Stimulated activated CD8-positive, alpha-beta memory T cell treated with anti-CD3 and anti-CD28 coated beads, Interleukin-4, amount 100 ng/mL, for 24 hours (primary cell): ENCODE results near the gene RPL13.

Source experiments
- DNase-seq: peaks from one replicate; pipeline ENCODE4 v3.0.0-alpha.2; 2020; ENCODE audit warnings: low read depth

Gene RPL13

DNA sequence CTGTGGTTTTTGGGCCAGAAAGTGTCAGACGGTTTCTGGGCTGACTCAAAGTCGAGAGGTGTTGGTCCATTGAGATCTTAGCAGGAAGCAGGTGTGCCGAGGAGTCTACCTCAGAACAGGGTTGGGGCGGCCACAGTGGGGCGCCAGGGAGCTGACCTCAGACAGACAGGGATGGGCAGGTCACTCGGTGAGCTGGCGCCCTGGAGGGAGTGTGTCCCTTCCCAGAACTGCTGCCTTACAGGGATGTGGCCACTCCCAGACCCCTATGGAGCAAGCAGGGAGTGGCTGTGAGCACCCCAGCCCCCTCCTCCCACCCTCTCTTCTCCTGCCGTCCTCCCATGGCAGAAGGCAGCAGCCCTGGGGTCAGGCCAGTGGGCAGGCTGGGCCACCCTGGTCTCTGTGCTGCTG lies 39.0 kb downstream of the RPL13 start:
- no peak for DNase-seq

- no peak for DNase-seq
Observed at GRCh38 chr16:89599902-89600301, 39.4 kb downstream of the RPL13 start.

DNA sequence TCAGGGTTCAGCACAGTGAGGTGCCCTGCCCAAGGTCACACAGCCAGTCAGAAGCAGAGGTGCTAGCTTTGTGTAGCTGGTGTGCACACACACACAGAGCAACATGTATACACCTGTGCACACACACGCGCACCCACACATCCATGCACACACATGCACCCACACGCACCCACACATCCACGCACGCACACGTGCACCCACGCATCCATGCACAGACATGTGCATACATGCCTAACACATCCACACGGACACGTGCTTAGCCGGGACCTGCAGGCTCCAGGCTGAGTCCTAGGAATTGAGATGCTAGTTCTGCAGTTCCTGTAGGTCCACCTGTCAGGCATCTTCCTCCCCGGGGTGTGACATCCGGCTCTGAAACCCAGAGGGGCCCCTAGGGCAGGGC lies 39.9 kb downstream of the RPL13 start:
- DNase-seq, result no peak

DNA sequence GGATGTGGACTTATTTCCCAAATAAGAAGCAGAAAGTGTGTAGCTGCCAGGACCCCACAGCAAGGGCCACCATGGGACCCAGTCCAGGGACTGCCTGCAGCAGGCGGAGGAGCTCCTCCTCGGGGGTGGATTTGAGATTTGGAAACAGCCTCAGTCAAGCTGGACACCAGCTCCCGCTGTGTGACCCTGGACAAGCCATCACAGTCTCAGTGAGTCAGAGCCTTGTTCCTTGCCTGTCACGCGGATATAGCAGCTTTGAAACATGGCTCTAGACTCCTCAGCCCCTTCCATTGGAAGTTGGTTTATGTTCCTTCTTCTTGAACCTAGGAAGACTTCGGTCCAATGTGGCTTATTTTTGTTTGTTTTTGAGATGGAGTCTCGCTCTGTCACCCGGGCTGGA lies 40.5 kb downstream of the RPL13 start:
- DNase-seq, result no peak

- DNase-seq, result no peak
Observed at GRCh38 chr16:89601906-89602272, 41.4 kb downstream of the RPL13 start.

- peak; percentile 58 for DNase-seq
Observed at GRCh38 chr16:89602273-89602951, 41.9 kb downstream of the RPL13 start.

- DNase-seq, result no peak
Observed at GRCh38 chr16:89602952-89603590, 42.6 kb downstream of the RPL13 start.

- no peak for DNase-seq
Observed at GRCh38 chr16:89604764-89605163, 44.3 kb downstream of the RPL13 start.

DNA sequence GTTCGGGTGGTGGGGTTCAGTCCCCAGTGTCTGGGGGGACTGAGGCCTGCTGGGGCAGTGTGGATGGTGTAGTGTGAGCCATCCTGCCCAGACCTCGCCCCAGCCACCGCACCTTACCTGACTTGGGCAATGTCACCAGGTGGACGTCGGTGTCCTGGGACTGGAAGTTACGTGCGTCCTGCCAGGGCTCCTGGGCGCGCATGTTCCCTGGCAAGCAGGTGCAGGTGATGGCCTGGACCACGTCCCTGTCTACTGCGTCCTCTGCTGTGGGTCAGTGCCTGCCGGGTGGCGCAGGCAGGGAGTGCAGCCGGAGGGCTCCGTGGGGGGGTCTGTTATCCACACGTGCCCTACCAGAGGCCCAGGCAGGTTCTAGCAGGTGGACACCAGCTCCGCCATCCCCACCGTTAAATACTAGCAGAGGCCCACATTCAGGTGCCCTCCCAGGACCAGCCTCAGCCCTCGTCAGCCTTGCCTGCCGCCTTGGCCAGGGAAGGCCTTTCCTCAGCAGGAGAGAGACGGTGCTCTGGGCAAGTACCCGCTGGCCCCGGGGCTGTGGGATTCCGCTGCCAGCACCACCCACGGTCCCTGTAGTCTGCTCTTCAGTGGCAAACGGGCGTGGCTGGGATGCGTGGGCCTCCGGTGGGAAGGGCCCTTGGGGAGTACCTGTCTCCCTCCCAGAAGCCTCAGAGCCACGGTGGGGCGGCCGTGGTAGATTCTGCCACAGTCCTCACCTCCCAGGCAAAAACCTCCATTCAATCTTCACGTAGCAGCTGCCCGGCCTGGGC lies 44.9 kb downstream of the RPL13 start:
- no peak for DNase-seq

GRCh38 chr16:89606006-89606405 lies 45.5 kb downstream of the RPL13 start:
- DNase-seq, result no peak

DNA sequence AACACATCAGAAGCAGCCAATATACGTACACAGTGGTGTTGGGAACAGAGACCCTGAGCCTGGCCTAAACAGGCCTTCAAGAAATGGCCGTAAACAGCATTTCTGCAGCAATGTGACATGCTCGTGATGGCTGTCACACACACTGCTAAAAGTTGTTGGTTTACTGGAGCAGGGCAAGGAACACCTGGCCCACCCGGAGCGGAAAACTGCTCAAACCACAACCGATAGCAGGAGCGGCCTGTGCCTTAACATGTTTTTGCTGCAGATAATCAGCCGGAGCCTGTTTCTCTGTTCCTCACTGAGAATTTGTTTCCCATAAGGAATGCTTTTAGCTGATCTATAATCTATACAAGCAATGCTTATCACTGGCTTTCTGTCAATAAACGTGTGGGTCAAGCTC lies 47.0 kb downstream of the RPL13 start:
- DNase-seq, result no peak

DNA sequence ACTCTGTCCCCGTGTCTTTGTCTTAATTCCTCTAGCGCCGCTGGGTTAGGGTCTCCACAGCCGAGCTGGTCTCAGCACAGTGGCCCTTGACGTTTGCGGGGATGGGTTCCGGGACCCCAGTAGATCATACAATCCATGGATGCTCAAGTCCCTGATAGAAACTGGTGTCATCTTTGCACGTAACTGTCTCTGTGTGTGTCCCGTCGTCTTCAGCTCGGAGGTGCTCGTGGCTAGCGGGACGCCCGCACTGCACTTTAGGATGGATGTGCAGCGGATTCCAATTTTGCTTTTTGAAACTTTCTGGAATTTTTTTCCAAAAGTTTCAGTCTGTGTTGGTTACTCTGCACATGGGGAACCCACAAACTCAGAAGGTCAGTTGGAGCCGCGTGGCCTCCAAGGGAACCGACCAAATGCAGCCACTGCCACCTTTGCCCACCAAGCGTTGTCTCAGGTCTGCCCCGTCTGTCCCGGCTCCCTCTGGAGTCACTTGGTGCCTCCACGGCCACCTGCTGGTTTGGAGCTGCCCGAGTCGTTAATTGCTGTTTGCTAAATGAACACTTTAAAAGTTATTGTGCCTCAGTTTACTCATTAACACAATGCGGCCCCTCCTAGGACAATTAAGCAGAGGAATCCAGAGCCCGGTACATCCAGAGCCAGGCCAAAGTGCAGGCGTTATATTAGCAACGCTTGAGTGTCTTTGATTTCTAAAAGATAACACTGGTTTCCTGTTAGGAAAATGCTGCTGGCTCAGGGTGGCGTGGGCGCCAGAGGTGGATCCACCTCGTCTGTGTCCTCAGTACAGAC lies 47.7 kb downstream of the RPL13 start:
- no peak for DNase-seq

DNA sequence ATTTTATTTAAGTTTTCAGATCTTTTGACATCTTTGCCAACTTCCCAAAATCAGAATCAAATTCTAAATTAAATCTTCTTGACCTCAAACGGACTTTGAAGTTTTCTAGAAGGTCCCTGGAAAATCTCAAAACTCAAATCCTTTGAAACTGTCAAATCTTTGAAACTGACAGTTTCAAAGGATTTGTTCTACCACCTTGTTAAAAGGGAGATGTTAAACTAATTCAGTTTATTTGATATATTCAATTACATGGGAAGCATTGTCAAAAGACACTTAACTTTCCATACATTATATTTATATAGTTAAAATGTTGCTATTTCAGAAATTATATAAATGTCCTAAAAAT lies 49.6 kb downstream of the RPL13 start:
- DNase-seq, result no peak

GRCh38 chr16:89612415-89613166 lies 52.1 kb downstream of the RPL13 start:
- no peak for DNase-seq

DNA sequence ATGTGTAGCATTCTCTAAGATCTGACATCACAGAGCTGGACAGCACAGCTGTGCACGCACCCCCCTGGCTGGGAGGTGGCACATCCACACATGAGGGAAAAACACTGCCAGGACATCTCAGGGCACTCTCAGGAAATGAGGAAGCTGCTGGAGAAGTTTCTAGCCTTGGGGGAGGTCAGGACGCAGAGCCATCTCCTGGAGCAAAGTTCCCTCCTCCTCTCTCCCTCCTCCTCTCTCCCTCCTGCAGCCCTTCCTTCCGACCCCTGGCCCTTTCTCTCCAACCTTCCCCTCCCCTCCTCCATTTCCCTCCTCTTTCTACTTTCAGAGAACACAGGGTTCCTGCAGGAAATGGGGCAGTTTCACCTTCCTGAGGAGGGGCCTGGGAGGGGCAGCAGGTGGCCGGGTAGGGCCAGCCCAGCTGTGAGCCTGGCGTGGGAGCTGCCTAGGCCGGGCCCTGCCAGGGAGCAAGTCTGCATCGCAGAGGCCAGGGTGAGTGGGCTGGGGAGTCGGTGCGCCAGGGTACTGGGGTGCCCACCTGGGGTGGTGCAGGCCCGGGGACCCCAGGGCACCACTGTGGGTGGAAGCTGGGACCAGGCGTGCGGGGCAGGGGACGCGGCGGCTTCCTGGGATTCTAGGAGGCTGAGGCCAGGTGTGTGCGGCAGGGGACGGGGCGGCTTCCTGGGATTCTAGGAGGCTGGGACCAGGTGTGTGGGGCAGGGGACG lies 52.9 kb downstream of the RPL13 start, which contains the start of gene DPEP1:
Gene DPEP1, plus strand, starts transcription at position 412 of the 723 bp plus-strand sequence. CDS start 16,769 bp downstream, outside the sequence.
- DNase-seq, result no peak

DNA sequence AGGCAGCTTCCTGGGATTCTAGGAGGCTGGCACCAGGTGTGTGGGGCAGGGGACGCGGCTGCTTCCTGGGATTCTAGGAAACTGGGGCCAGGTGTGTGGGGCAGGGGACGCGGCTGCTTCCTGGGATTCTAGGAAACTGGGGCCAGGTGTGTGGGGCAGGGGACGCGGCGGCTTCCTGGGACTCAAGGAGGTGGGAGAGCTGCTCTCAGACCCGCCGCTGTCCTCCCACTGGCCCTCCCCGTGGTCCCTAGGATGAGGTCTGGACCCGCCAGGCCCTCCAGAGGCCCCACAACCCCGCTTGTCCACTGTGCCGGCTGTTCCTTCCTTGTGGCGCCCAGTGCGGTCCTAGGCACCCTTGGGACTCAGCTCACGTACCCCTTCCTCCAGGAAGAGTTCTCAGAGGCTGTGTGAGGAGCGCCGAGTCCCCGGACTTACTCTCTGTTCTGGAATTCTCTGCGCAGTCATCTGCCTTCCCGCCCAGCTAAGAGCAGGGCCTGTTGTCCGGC lies 53.5 kb downstream of the RPL13 start:
- no peak for DNase-seq
